ENCODE measurements around the gene PCNA.

DNA sequence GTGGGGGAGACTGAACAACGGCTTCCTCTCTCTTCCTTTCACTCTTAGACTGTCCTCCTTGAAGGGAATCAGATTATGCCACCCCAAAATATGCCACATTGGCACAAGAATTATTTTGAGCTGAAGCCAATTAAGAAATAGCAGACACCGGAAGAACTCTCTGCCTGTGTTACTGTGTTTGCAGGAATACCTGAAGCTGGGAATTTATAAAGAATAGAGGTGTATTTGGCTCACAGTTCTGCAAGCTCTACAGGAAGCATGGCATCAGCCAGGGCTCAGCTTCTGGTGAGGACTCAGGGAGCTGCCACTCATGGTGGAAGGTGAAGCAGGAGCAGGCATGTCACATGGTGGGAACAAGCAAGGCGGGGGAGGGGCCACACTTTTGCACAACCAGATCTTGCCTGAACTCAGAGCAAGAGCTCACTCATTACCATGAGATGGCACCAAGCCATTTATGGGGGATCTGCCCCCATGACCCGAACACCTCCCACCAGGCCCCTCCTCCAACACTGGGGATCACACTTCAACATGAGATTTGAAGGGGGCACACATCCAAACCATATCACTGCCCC, 46.0 kb downstream of the PCNA start:
- TF ChIP-seq, protein P1, sequence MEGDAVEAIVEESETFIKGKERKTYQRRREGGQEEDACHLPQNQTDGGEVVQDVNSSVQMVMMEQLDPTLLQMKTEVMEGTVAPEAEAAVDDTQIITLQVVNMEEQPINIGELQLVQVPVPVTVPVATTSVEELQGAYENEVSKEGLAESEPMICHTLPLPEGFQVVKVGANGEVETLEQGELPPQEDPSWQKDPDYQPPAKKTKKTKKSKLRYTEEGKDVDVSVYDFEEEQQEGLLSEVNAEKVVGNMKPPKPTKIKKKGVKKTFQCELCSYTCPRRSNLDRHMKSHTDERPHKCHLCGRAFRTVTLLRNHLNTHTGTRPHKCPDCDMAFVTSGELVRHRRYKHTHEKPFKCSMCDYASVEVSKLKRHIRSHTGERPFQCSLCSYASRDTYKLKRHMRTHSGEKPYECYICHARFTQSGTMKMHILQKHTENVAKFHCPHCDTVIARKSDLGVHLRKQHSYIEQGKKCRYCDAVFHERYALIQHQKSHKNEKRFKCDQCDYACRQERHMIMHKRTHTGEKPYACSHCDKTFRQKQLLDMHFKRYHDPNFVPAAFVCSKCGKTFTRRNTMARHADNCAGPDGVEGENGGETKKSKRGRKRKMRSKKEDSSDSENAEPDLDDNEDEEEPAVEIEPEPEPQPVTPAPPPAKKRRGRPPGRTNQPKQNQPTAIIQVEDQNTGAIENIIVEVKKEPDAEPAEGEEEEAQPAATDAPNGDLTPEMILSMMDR (IDR thresholded peaks at IDR 0.05; ENCODE audit: low read length) = no peak
- TF ChIP-seq EZH2 (IDR thresholded peaks at IDR 0.05; ENCODE audit: borderline replicate concordance, low read length) = no peak

Data from OCI-LY1 (cell line).